Measurements from ENCODE around the gene NETO1. TPM values are rescaled to one million over a fixed set of nuclear protein-coding genes. Genes with fewer than 3 reads are reported as not detected.

The NETO1 gene
- total RNA-seq, 6 donors from 2014 or later = 0.47 TPM; not detected in 5

GRCh38 chr18:72899338-72899737 is 31.6 kb upstream of the NETO1 start:
- no peak for TF ChIP-seq POLR2AphosphoS5 (IDR thresholded peaks at IDR 0.05)
- WGBS, 2 donors = 54 to 66% methylated on average over 4 of the region's 4 CpGs
- no peak for DNase-seq

GRCh38 chr18:72898870-72899269 is 31.1 kb upstream of the NETO1 start:
- no peak for ATAC-seq (ENCODE audit: low FRiP score in 2 of 2)

More at GRCh38 chr18:72899338-72899737, 31.6 kb upstream of the NETO1 start:
- no peaks in the 10 kb centered on the region for H3K27me3 ChIP-seq
- H3K4me1 ChIP-seq = no peaks in the 10 kb centered on the region
- no peaks in the 10 kb centered on the region for H3K36me3 ChIP-seq
- no peaks in the 10 kb centered on the region for H3K9me3 ChIP-seq
- H3K27ac ChIP-seq = no peak overlapping the region
- no peak for ATAC-seq (ENCODE audit: low FRiP score in 2 of 2)
- H3K4me3 ChIP-seq = no peak overlapping the region

GRCh38 chr18:72895548-72895947 is 27.8 kb upstream of the NETO1 start:
- TF ChIP-seq EP300 (IDR thresholded peaks at IDR 0.05) (no peak), POLR2AphosphoS5 (IDR thresholded peaks at IDR 0.05) (no peak), POLR2A (IDR thresholded peaks at IDR 0.05) (no peak), CTCF (IDR thresholded peaks at IDR 0.05) (no peak)
- DNase-seq = no peak
- H3K27ac ChIP-seq = no peak overlapping the region
- no peak overlapping the region for H3K4me3 ChIP-seq
- ATAC-seq (ENCODE audit: low FRiP score in 2 of 2) = no peak
- H3K27me3 ChIP-seq = no peaks in the 10 kb centered on the region
- H3K36me3 ChIP-seq = no peaks in the 10 kb centered on the region
- no peaks in the 10 kb centered on the region for H3K9me3 ChIP-seq
- H3K4me1 ChIP-seq = no peaks in the 10 kb centered on the region
- 55 to 69% methylated on average over 2 of the region's 2 CpGs for WGBS, 2 donors

More at GRCh38 chr18:72898870-72899269, 31.1 kb upstream of the NETO1 start:
- Histone ChIP-seq H3K4me1 (no peaks in the 10 kb centered on the region), H3K27ac (no peak overlapping the region), H3K36me3 (no peaks in the 10 kb centered on the region), H3K4me3 (no peak overlapping the region), H3K9me3 (no peaks in the 10 kb centered on the region), H3K27me3 (no peaks in the 10 kb centered on the region)
- DNase-seq = no peak
- TF ChIP-seq POLR2A (IDR thresholded peaks at IDR 0.05) (no peak), POLR2AphosphoS5 (IDR thresholded peaks at IDR 0.05) (no peak), CTCF (IDR thresholded peaks at IDR 0.05) (no peak), EP300 (IDR thresholded peaks at IDR 0.05) (no peak)
- 62 to 64% methylated on average over 3 of the region's 3 CpGs for WGBS, 2 donors

GRCh38 chr18:72878561-72878960 is 10.8 kb upstream of the NETO1 start:
- H3K4me3 ChIP-seq = no peak overlapping the region
- 79 to 80% methylated on average over 3 of the region's 3 CpGs for WGBS, 2 donors
- TF ChIP-seq POLR2AphosphoS5 (IDR thresholded peaks at IDR 0.05) (no peak), EP300 (IDR thresholded peaks at IDR 0.05) (no peak)
- no peaks in the 10 kb centered on the region for H3K27me3 ChIP-seq
- no peak overlapping the region for H3K27ac ChIP-seq
- ATAC-seq (ENCODE audit: low FRiP score in 2 of 2) (no peak), DNase-seq (no peak)
- no peaks in the 10 kb centered on the region for H3K36me3 ChIP-seq
- H3K4me1 ChIP-seq = no peaks in the 10 kb centered on the region
- no peaks in the 10 kb centered on the region for H3K9me3 ChIP-seq

- H3K9me3 ChIP-seq = no peaks in the 10 kb centered on the region
- no peak overlapping the region for H3K4me3 ChIP-seq
- no peak overlapping the region for H3K27ac ChIP-seq
- 69 to 82% methylated on average over 2 of the region's 2 CpGs for WGBS, 2 donors
- no peaks in the 10 kb centered on the region for H3K4me1 ChIP-seq
- ATAC-seq (ENCODE audit: low FRiP score in 2 of 2) (no peak), DNase-seq (no peak)
- no peaks in the 10 kb centered on the region for H3K36me3 ChIP-seq
- TF ChIP-seq POLR2A (IDR thresholded peaks at IDR 0.05) (no peak), CTCF (IDR thresholded peaks at IDR 0.05) (no peak), POLR2AphosphoS5 (IDR thresholded peaks at IDR 0.05) (no peak), EP300 (IDR thresholded peaks at IDR 0.05) (no peak)
- H3K27me3 ChIP-seq = no peaks in the 10 kb centered on the region
Observed at GRCh38 chr18:72878143-72878542, 10.4 kb upstream of the NETO1 start.

GRCh38 chr18:72871091-72871490 is 3.3 kb upstream of the NETO1 start:
- no peaks in the 10 kb centered on the region for H3K9me3 ChIP-seq
- H3K4me1 ChIP-seq = peaks cover 11 to 26% (median 15%) of the 10 kb centered on the region in 4 donors
- H3K27ac ChIP-seq = no peak overlapping the region
- TF ChIP-seq CTCF (IDR thresholded peaks at IDR 0.05) = no peak
- H3K27me3 ChIP-seq = peaks cover 0 to 27% (median 10%) of the 10 kb centered on the region in 4 donors
- no peak overlapping the region for H3K4me3 ChIP-seq
- no peaks in the 10 kb centered on the region for H3K36me3 ChIP-seq
- no peak for ATAC-seq (ENCODE audit: low FRiP score in 2 of 2)
- WGBS, 2 donors = 54 to 61% methylated on average over 5 of the region's 5 CpGs
- no peak for DNase-seq
